HG03457 (cell line): ENCODE measurements around the gene PKP3.
"Not testable (repeated sequence)": the region's sequence is repeated elsewhere in the genome, so short reads cannot be mapped to it uniquely, and the experiment has no call there.

ENCODE experiments used
- ATAC-seq: cut with Tn5 transposase; IDR thresholded peaks from one replicate; pipeline ENCODE4 v1.9.1; 2021; ENCODE audit warnings: moderate number of reproducible peaks; ENCODE audit not compliant: unreplicated experiment

The PKP3 gene

DNA sequence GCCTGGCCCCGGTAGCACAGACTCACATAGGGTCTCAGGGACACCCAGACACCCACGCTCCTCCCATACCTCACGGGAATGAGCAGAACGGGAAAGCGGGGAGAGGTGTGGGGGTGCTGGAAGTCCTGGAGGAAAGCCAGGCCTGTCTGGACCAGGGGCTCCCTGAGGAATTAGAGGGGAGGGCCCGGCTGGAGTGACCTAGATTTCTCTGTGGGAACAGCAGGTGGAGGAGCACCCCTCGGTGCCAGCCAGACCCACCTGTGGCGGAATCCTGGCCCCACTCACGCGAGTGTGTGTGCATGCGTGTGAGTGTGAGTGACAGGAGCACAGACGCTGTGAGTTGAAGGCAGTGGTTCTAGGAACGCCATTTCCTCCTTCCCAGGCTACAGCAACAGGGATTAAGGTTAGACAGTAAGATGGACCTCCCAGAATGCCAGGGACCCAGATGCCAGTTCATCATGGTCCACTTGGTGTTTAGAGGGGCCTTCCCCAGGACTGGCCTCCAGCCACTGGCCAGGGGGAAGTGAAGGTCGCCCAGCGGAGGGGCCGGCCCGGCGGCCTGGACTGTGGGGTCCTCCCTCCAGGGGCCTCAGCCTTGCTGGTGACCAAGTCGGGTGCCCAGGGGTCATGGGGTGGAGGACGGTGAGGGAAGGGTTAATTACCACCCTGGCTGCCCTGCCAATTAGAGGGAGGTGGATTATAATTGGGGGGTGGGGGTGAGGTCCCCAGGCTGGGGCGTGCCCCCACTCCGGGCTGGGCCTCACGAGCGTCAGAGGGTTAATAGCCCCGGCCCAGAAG lies 1.0 kb downstream of the PKP3 start:
- ATAC-seq: no peak

GRCh38 chr11:395866-396265 lies 1.9 kb downstream of the PKP3 start:
- ATAC-seq: no peak

GRCh38 chr11:396511-396947 lies 2.5 kb downstream of the PKP3 start:
- no peak for ATAC-seq

- no peak for ATAC-seq
Observed at GRCh38 chr11:396948-397548, 3.0 kb downstream of the PKP3 start.

DNA sequence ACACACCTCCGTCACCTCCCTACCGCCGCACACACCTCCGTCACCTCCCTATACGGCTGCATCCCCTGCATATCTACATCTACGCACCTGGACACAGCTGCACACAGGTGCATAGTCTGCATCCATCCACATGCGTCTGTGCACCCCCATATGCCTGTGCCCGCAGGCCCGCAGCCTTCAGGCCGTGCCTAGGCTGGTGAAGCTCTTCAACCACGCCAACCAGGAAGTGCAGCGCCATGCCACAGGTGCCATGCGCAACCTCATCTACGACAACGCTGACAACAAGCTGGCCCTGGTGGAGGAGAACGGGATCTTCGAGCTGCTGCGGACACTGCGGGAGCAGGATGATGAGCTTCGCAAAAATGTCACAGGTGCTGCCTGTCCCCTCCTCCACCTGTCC lies 4.8 kb downstream of the PKP3 start:
- ATAC-seq: no peak

- no peak for ATAC-seq
Observed at GRCh38 chr11:399731-400211, 5.8 kb downstream of the PKP3 start.

GRCh38 chr11:400241-400689 lies 6.3 kb downstream of the PKP3 start:
- no peak for ATAC-seq

DNA sequence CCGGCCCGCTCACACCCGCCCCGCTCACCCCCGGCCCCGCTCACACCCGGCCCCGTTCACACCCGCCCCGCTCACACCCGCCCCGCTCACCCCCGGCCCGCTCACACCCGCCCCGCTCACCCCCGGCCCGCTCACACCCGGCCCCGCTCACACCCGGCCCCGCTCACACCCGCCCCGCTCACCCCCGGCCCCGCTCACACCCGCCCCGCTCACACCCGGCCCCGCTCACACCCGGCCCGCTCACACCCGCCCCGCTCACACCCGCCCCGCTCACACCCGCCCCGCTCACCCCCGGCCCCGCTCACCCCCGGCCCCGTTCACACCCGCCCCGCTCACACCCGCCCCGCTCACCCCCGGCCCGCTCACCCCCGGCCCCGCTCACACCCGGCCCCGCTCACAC lies 7.2 kb downstream of the PKP3 start:
- ATAC-seq: not testable (repeated sequence)

- no peak for ATAC-seq
Observed at GRCh38 chr11:403021-403760, 9.2 kb downstream of the PKP3 start.

GRCh38 chr11:403761-404431 lies 9.9 kb downstream of the PKP3 start:
- no peak for ATAC-seq

DNA sequence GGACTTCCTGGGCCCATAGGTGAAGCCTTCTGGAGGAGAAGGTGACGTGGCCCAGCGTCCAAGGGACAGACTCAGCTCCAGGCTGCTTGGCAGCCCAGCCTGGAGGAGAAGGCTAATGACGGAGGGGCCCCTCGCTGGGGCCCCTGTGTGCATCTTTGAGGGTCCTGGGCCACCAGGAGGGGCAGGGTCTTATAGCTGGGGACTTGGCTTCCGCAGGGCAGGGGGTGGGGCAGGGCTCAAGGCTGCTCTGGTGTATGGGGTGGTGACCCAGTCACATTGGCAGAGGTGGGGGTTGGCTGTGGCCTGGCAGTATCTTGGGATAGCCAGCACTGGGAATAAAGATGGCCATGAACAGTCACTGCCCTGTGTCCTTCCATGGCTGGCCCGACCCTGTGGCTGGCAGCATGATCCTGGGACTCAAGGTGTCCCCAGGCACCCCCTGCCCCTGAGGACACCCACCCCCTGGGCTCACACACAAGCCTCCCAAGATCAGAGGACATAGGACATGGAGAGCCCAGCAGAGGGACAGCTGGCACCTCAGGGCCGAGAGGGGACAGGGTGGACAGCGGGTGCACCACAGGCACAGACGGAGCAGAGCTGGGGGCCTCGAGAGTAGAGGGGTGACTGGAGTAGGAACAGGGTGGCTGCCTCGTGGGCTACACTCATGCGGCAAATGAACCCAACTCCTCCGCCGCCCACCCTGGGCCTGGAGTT lies 10.7 kb downstream of the PKP3 start:
- no peak for ATAC-seq

DNA sequence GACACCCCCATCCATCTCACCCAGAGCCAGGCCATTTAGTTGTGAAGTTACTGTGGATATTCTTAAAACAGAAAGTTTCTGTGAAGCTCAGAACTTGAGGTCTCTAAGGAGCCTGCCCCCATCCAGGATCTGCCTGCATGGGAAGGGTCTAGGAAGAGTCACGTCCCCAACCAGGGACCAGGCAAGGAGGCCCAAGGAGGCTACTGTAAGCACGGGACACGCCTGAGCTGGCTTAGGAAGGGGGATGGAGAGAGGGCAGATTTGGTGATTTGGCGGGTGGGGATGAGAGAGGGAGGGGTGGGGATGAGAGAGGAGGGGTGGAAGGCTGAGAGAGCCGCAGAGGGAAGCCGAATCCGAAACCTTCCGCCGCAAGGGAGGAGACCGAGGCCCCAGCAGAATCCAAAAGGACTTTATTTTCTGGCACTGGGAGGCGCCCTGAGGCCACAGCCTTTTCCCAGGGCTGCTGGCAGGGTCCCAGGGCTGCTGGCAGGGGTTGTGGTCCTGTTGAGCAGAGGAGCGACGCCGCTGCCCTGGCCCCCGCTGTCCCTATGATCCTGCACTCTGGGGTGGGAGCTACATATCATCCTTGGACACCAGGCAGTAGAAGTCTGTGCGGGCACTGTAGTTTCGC lies 11.4 kb downstream of the PKP3 start:
- no peak for ATAC-seq

DNA sequence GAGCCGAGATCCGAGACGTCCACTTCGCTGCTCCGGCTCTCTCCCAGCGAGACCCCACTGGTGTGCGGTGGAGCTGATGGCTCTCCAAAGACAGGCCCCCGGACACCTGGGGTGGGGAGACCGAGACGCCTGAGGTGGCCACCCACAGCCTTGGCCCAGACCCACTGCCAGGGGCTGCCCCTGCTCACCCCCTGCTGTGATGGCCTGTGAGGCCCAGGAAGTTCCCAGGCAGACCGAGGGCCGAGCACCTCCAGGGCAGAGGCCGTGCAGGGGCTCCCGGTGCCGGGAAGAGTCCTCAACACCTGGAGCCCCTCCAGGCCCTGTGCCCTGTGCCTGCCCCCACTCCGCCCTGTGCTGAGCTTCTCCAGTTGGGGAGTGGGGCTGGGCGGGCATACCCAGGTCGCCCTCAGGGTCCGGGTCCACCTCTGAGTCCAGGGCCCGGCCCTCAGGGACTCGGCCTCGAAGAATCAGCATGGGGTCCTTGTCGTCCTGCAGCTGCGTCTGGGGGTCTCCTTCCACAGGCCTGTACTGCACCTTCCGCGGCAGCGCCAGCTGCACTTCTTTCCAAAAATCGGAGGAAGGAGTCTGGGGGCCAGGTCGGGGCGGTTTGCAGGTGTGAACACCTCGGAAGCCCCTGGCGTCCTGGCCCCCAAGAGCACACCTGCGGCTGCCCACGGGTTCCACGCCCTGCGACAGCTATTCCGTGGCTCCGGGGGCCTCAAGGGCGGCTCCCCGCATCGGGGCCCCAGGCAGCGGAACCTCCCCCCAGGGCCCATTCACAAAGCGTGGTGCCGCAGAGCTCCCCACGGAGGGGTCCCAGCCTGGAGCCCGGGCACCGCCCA lies 12.2 kb downstream of the PKP3 start:
- no peak for ATAC-seq

DNA sequence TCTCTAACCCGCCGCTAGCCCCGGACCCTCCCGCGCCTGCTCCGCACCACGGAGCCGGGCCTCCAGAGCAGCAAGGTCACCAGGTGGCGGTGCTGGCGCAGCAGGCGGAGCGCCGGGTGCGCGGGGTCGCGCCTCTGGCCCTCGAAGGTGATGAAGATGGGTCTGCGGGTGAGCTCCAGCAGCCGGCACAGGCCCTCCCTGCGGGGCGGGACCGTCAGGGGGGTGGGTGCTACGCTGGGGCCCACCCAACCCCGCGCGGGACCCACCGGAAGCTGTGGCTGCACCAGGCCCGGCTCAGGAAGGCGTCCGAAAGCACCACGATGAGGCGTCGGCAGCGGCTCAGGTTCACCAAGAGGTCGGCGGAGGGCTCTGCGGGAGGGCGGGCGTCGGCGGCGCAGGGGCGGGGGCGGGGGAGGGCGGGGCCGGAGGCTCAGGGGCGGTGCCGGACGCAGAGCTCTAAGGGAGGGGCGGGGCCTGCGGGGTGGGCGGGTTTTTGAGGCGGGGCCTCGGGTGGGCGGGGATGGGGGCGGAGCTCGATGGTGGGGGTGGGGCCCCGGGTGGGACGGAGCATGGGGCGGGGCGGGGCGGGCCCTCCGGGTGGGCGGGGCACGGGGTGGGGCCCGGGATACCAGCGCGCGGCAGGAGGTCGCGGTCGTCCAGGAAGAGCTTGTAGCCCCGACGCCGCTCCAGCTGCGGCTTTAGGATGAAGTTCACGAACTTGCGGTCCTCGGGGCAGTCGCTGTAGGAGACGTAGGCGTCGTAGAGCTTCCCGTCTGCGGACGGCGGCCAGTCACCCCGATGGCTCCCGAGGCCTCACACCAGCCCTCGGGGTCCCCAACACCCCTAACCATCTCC lies 13.0 kb downstream of the PKP3 start:
- peak; percentile 58 for ATAC-seq

- ATAC-seq: no peak
Observed at GRCh38 chr11:407651-408123, 13.7 kb downstream of the PKP3 start.

DNA sequence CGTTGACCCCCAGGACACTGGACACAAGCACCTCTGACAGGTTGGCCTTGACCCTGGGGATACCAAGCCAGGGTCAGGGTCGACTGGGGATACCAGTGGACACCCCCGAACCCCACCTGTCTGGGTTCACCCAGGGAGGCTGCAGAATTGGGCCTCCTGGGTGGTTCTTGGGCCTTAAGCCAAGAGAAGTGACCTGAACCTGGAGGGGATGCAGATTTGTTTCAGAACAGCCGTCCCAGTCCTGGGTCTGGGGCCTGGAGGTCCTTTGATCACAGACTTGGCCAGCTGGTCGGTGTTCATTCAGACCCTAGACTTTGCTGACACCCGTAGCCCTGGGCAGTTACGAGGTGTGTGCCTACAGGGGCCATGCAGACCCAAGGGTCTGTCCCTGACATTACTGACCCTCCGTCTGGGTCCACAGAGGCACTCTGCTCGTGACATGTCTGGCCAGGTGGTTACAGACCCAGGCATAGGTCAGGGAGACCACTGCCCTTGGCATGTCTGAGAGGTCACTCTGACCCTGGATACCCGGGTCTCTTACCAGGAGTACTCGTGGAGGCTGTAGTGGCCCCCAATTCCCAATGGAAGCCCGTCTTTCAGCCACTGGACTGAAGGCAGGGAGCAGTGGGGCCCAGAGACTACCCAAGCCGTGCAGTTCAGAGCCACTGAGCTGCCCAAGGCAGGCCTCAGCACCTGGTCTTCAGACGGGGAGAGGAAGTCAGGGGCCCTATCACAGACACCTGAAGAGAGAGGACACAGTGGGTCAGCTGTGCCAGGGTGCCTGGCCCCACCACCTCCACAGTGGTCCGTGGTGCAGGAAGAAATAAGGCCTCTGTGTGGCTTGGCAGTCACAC lies 14.4 kb downstream of the PKP3 start:
- no peak for ATAC-seq

DNA sequence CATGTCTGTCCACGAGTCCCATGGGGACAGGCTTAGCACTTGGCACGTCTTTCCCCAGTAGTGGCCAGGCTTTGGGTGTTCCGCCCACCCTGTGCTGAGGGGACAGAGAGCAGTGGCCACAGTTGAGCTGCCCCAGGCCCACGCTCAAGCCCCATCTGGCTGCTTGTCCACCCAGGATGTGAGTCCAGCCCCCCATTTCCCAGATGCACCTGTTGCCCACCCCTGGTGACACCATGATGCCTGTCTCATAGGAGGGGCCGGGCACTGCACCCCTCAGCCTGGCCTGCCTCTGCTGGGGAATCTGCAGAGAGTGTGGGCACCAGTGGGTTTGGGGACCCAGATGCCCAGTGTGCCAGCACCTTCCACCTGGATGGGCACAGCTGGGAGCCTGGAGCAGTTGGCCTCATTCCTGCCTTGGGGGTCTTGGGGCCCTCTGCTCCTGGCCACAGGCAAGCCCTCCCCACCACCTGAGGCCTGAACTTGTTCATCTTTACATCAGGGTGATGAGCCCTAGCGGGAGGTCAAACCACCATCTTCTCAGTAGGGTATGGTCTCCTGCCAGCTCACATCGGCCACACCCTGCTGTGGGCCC lies 15.1 kb downstream of the PKP3 start:
- ATAC-seq: no peak
